OCI-LY7 (cell line): ENCODE results near the gene GRK5. TPM values are rescaled to one million over a fixed set of nuclear protein-coding genes. Genes with fewer than 3 reads are reported as not detected.

Experiments used
- BruUV-seq: library from RNA; stranded (reverse); fragments of 400-500 nt; replicated peaks from 2 replicates; lab custom pipeline; 2021; lab: Mats Ljungman, UMichigan
- CTCF ChIA-PET: fragments of 300-600 bp; sonication (Branson Sonifier 250); formaldehyde crosslinking; loops from one replicate; lab custom pipeline; 2022; ENCODE audit warnings: antibody characterized with exemption; ENCODE audit not compliant: unreplicated experiment; lab: Charles Lee
- POLR2A ChIA-PET: fragments of 300-600 bp; sonication (Branson Sonifier 250); formaldehyde crosslinking; loops from one replicate; lab custom pipeline; 2022; ENCODE audit warnings: antibody characterized with exemption; lab: Charles Lee
- DNase-seq: peaks from one replicate; pipeline ENCODE4 v3.0.0-alpha.2; 2015; ENCODE audit warnings: low spot score
- H2AFZ ChIP-seq: fragments of 200-600 bp; sonication (generic), shearing (Covaris generic); 2 replicates; pipeline ENCODE4 v1.6.1; 2014; ENCODE audit warnings: mild to moderate bottlenecking, antibody characterized with exemption, low read length, moderate library complexity
- H3K27ac ChIP-seq: fragments of 200-600 bp; sonication (generic); 2 replicates; pipeline ENCODE4 v1.5.1; 2014; ENCODE audit warnings: mixed run types, low read depth, mild to moderate bottlenecking, moderate library complexity, low read length, inconsistent platforms; ENCODE audit not compliant: poor library complexity, severe bottlenecking
- H3K36me3 ChIP-seq: fragments of 200-600 bp; sonication (generic); 2 replicates; pipeline ENCODE4 v1.6.1; 2014; ENCODE audit warnings: mild to moderate bottlenecking, antibody characterized with exemption, low read length, moderate library complexity, mixed read lengths; ENCODE audit not compliant: insufficient read depth
- H3K4me1 ChIP-seq: fragments of 200-600 bp; sonication (generic); 2 replicates; pipeline ENCODE4 v1.5.1; 2014; ENCODE audit warnings: mild to moderate bottlenecking, low read length; ENCODE audit not compliant: insufficient read depth, poor library complexity, severe bottlenecking
- H3K4me2 ChIP-seq: fragments of 200-600 bp; sonication (generic); 2 replicates; pipeline ENCODE4 v1.6.1; 2014; ENCODE audit warnings: mild to moderate bottlenecking, low read length
- H3K4me3 ChIP-seq: fragments of 200-600 bp; sonication (generic); 2 replicates; pipeline ENCODE4 v1.5.1; 2014; ENCODE audit warnings: mild to moderate bottlenecking, low read depth, low read length; ENCODE audit not compliant: poor library complexity, severe bottlenecking
- H3K79me2 ChIP-seq: fragments of 200-600 bp; sonication (generic); 2 replicates; pipeline ENCODE4 v1.6.1; 2016; ENCODE audit warnings: low read depth, mild to moderate bottlenecking, low read length, moderate library complexity, mixed read lengths; ENCODE audit not compliant: insufficient read depth
- H3K9me2 ChIP-seq: fragments of 200-600 bp; sonication (generic); 2 replicates; pipeline ENCODE4 v1.6.1; 2016; ENCODE audit warnings: mild to moderate bottlenecking, low read length, mixed read lengths; ENCODE audit not compliant: insufficient read depth
- H3K9me3 ChIP-seq: fragments of 200-600 bp; sonication (generic); 2 replicates; pipeline ENCODE4 v1.6.1; 2014; ENCODE audit warnings: mild to moderate bottlenecking, mixed run types, low read length, mixed read lengths
- H4K20me1 ChIP-seq: fragments of 200-600 bp; sonication (generic); 2 replicates; pipeline ENCODE4 v1.6.1; 2014; ENCODE audit warnings: mild to moderate bottlenecking, antibody characterized with exemption, low read length, moderate library complexity, mixed read lengths; ENCODE audit not compliant: insufficient read depth
- EZH2phosphoT487 ChIP-seq: fragments of 200-600 bp; sonication (generic); IDR thresholded peaks from 2 replicates; pipeline ENCODE4 v1.6.1; 2018; ENCODE audit warnings: low read depth, borderline replicate concordance, mild to moderate bottlenecking, mixed run types, antibody characterized with exemption, low read length, moderate library complexity, mixed read lengths
- intact Hi-C: fragments of 100-400 bp; cut with micrococcal nuclease; formaldehyde crosslinking; loops from one replicate; pipeline ENCODE4 v1.10.0; 2022; ENCODE audit not compliant: unreplicated experiment
- total RNA-seq, 2 experiments: library from RNA; depleted of rRNA in 1 of 2; stranded (reverse); fragments of >200 nt in 1 of 2; shearing (Covaris generic) in 1 of 2; gene quantifications; 2 replicates each; pipeline ENCODE4 v1.2.3, GENCODE V29; 2014 to 2022
- TF ChIP-seq, protein P1 (sequence below): fragments of 200-600 bp; sonication (generic); conservative IDR thresholded peaks from 2 replicates; pipeline ENCODE4 v1.5.1; 2014; ENCODE audit warnings: mild to moderate bottlenecking, antibody characterized with exemption, low read length, moderate library complexity, mixed read lengths

The GRK5 gene
- total RNA-seq, 2 experiments from 2014 or later: 4.7 to 10.2 TPM

DNA sequence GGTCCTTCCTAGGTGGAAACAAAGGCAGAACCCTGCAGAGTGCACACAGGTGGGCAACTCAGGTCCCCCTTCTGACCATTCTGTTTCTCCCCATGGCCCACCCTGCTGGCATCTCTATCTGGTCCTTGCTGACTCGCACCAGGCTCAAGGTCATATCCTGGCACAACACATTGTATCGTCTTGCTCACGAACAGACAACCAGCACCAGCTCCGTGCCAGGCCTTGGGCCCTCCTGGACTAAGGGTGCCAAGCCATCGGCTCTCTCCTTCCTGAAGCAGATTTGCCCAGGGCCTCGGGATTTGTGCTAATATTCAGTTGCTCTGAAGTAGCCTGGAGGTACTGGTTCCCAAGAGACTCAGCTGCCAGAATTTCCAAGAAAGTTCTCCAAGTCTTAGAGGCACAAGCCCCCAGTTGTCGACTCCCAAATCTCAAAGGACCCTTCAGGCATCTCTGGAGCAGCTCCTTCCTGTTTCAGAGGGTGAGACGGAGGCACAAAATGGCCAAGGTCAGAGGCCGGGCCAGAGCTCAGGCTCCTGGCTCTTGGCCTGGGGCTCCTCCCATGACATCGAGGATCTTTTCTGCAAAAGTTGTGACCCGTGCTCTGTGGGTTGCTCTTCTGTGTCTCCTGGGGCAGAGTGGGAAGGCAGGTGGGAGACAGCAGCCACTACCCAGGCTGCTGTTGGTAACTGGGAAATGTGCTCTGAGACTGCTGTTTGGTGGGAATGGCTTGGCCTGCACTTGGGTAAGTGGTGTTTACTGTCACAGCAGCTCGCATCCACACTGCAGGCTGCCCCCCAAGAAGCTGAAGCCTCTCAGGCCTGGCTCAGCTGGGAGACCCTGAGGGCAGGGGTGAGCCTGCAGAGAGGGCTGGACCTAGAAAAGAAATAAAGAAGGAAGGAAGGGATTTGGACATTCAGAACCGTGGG, 213.8 kb downstream of the GRK5 start:
- intact Hi-C loops: no loop called here
- Histone ChIP-seq H3K9me2 (no peaks in the 10 kb centered on the region), H3K4me3 (no peak overlapping the region), H3K9me3 (no peaks in the 10 kb centered on the region), H2AFZ (no peak overlapping the region), H3K4me1 (peaks cover 14% of the 10 kb centered on the region), H3K4me2 (no peak overlapping the region), H3K27ac (no peak overlapping the region), H4K20me1 (no peaks in the 10 kb centered on the region), H3K36me3 (no peaks in the 10 kb centered on the region), H3K79me2 (no peaks in the 10 kb centered on the region)
- no TSS peak for BruUV-seq
- TF ChIP-seq, protein P1, sequence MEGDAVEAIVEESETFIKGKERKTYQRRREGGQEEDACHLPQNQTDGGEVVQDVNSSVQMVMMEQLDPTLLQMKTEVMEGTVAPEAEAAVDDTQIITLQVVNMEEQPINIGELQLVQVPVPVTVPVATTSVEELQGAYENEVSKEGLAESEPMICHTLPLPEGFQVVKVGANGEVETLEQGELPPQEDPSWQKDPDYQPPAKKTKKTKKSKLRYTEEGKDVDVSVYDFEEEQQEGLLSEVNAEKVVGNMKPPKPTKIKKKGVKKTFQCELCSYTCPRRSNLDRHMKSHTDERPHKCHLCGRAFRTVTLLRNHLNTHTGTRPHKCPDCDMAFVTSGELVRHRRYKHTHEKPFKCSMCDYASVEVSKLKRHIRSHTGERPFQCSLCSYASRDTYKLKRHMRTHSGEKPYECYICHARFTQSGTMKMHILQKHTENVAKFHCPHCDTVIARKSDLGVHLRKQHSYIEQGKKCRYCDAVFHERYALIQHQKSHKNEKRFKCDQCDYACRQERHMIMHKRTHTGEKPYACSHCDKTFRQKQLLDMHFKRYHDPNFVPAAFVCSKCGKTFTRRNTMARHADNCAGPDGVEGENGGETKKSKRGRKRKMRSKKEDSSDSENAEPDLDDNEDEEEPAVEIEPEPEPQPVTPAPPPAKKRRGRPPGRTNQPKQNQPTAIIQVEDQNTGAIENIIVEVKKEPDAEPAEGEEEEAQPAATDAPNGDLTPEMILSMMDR: no peak
- no peak for TF ChIP-seq EZH2phosphoT487
- ChIA-PET CTCF (no interaction called here), POLR2A (no interaction called here)
- no peak for DNase-seq

DNA sequence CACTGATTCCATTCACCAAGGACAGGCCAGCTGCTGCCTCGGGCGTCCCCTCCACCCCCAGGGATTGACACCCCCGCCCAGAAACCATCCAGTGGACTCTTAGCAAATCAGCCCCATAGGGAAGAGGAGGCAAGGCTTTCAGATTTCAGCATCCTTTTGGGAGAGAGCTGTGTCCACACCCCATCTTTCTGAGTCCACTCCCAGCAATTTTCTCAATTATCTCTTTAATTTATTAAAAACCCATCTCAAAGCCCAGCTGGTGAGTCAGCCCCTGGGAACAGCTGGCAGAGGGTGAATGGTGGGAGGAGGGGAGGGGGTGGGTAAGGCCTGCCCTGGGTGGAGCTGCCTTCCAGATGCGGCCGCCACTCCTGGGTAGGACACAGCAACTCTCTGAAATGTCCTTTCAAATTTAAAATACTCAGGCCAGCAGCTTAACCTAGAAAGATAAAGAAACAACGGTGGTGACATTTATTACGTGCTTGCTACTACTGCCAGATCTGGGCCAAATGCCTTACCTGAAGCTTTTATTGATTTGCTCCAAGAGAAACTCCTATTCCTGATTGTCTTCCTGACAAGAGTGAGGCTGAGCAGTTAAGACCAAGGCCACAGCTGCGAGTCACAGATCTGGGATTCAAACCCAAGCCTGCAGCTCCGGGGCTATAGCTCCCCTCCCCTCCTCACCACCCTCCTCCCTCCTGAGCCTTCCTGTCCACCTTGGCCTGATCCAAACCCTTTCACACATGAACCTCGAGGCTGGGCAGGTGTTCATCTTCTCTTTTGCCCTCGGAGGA, 214.7 kb downstream of the GRK5 start:
- TF ChIP-seq, protein P1: no peak
- TF ChIP-seq EZH2phosphoT487: no peak
- ChIA-PET POLR2A (interaction anchor here (1.2 to 1.7 kb wide), 2 partner anchors 38 to 48 kb away, joined by 4 read pairs; no protein-coding TSS in a partner anchor), CTCF (interaction anchor here (0.6 to 1.2 kb wide), 2 partner anchors 16 to 66 kb away, joined by 3 read pairs; no protein-coding TSS in a partner anchor)
- Histone ChIP-seq H3K36me3 (peaks cover 7% of the 10 kb centered on the region), H3K4me2 (no peak overlapping the region), H3K4me1 (peaks cover 14% of the 10 kb centered on the region), H3K4me3 (no peak overlapping the region), H3K9me2 (no peaks in the 10 kb centered on the region), H4K20me1 (no peaks in the 10 kb centered on the region), H3K9me3 (no peaks in the 10 kb centered on the region), H2AFZ (no peak overlapping the region), H3K27ac (no peak overlapping the region), H3K79me2 (no peaks in the 10 kb centered on the region)
- no peak for DNase-seq
- BruUV-seq: no TSS peak
- intact Hi-C loops: no loop called here
